ENCODE results near the gene JAKMIP1.

JAKMIP1 gene

GRCh38 chr4:5982156-5982973 lies 218.0 kb downstream of the JAKMIP1 start:
- no peak for DNase-seq

- DNase-seq: no peak
Observed at GRCh38 chr4:5980436-5981155, 219.8 kb downstream of the JAKMIP1 start.

- DNase-seq: no peak
Observed at GRCh38 chr4:5979981-5980380, 220.4 kb downstream of the JAKMIP1 start.

- no peak for DNase-seq
Observed at GRCh38 chr4:5976921-5977320, 223.4 kb downstream of the JAKMIP1 start.

GRCh38 chr4:5976431-5976830 lies 223.9 kb downstream of the JAKMIP1 start:
- no peak for DNase-seq

Measured in T-helper 1 cell (primary cell).